Measurements from ENCODE around the gene STT3B. TPM values are rescaled to one million over a fixed set of nuclear protein-coding genes. Genes with fewer than 3 reads are reported as not detected.

The STT3B gene
- polyA plus RNA-seq, 1 donor (not counting 4 experiments of a cell fraction or from before 2014, with no cell fraction given) = 129 TPM

DNA sequence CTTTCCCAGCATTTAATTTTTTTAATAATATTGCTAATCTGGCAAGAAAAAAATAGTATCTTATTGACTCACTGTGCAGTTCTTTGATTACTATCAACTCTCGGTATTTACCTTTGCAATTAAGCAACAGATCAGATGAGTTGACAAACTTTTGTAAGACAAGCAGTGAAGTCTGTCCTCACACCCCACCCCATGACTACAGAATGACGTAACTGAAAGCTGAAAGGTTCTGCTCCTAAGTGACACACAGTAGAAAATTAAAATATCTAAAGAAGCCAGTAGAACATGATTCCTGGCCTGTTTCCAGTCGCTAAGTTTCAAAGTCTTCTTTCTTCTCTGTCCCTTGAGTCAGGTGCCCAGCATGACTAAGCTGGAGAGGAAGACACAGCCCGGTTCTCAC lies 135.5 kb downstream of the STT3B start:
- no peak for FAIRE-seq
- Histone ChIP-seq H3K4me1 (ENCODE audit: control insufficient read depth, extremely low read depth, insufficient read depth, low read length) (peaks cover 2% of the 10 kb centered on the region), H3K27me3 (ENCODE audit: control insufficient read depth, extremely low read depth, insufficient read depth, low read length) (no peaks in the 10 kb centered on the region), H3K4me3 (ENCODE audit: control insufficient read depth in 2 of 3, extremely low read depth in 1 of 3, insufficient read depth in 2 of 3, low read depth in 1 of 3, low read length in 3 of 3) (no peak overlapping the region), H3K4me2 (ENCODE audit: control insufficient read depth, extremely low read depth, insufficient read depth, low read depth, low read length) (no peak overlapping the region), H3K27ac (ENCODE audit: control insufficient read depth, insufficient read depth, low read length) (no peak overlapping the region), H2AFZ (ENCODE audit: control insufficient read depth, low read length) (no peak overlapping the region), H3K9ac (ENCODE audit: control insufficient read depth, extremely low read depth, insufficient read depth, low read length) (no peak overlapping the region), H3K9me3 (ENCODE audit: control insufficient read depth, low read depth, low read length) (no peaks in the 10 kb centered on the region), H3K79me2 (ENCODE audit: control insufficient read depth, insufficient read depth, low read length) (no peaks in the 10 kb centered on the region), H3K36me3 (ENCODE audit: control insufficient read depth in 2 of 2, extremely low read depth in 1 of 2, insufficient read depth in 2 of 2, low read length in 2 of 2) (peaks cover 46 to 52% of the 10 kb centered on the region in 2 experiments), H4K20me1 (ENCODE audit: control insufficient read depth, extremely low read depth, insufficient read depth, low read length) (peaks cover 3% of the 10 kb centered on the region), H3K9me1 (ENCODE audit: control insufficient read depth, extremely low read depth, insufficient read depth, low read length) (no peaks in the 10 kb centered on the region)
- dilution Hi-C loops (cut with MboI; ENCODE audit: extremely low pct_ligation_motif_present, low sequenced_read_pairs) = no loop called here
- no peak for TF ChIP-seq EZH2 (IDR thresholded peaks at IDR 0.05; ENCODE audit: low read length)
- TF ChIP-seq, protein P1, sequence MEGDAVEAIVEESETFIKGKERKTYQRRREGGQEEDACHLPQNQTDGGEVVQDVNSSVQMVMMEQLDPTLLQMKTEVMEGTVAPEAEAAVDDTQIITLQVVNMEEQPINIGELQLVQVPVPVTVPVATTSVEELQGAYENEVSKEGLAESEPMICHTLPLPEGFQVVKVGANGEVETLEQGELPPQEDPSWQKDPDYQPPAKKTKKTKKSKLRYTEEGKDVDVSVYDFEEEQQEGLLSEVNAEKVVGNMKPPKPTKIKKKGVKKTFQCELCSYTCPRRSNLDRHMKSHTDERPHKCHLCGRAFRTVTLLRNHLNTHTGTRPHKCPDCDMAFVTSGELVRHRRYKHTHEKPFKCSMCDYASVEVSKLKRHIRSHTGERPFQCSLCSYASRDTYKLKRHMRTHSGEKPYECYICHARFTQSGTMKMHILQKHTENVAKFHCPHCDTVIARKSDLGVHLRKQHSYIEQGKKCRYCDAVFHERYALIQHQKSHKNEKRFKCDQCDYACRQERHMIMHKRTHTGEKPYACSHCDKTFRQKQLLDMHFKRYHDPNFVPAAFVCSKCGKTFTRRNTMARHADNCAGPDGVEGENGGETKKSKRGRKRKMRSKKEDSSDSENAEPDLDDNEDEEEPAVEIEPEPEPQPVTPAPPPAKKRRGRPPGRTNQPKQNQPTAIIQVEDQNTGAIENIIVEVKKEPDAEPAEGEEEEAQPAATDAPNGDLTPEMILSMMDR (optimal IDR thresholded peaks at IDR 0.05 in 1 of 3, IDR thresholded peaks at IDR 0.05 in 1 of 3, conservative IDR thresholded peaks at IDR 0.05 in 1 of 3; ENCODE audit: extremely low read depth in 1 of 3, insufficient read depth in 2 of 3, low read length in 3 of 3) = no peak
- DNase-seq (ENCODE audit: low read depth, low spot score) = peak; percentile 25

DNA sequence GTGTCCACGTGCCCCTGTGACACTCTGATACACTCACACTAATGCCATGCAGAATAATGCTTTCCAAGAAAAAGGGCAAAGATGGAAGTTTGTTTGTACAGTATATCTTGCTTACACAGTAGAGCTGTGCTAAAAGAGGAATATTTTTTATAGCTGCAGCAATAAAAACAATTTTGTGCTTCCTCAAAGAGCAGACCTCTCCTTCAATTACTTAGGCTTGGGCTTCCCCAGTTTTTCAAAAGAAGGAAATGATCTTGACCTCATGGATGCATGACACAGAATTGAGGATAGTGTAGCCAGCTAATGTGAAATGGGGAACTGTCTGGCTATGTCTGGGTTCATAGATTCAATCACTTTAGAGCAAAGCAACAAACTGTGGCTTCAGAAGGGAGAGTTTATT lies 137.4 kb downstream of the STT3B start:
- FAIRE-seq (no peak), DNase-seq (ENCODE audit: low read depth, low spot score) (no peak)
- TF ChIP-seq, protein P1 (optimal IDR thresholded peaks at IDR 0.05 in 1 of 3, IDR thresholded peaks at IDR 0.05 in 1 of 3, conservative IDR thresholded peaks at IDR 0.05 in 1 of 3; ENCODE audit: extremely low read depth in 1 of 3, insufficient read depth in 2 of 3, low read length in 3 of 3) = no peak
- TF ChIP-seq EZH2 (IDR thresholded peaks at IDR 0.05; ENCODE audit: low read length) = no peak
- Histone ChIP-seq H3K36me3 (ENCODE audit: control insufficient read depth in 2 of 2, extremely low read depth in 1 of 2, insufficient read depth in 2 of 2, low read length in 2 of 2) (peaks cover 36 to 44% of the 10 kb centered on the region in 2 experiments), H3K4me2 (ENCODE audit: control insufficient read depth, extremely low read depth, insufficient read depth, low read depth, low read length) (no peak overlapping the region), H3K9me3 (ENCODE audit: control insufficient read depth, low read depth, low read length) (no peaks in the 10 kb centered on the region), H2AFZ (ENCODE audit: control insufficient read depth, low read length) (no peak overlapping the region), H3K27me3 (ENCODE audit: control insufficient read depth, extremely low read depth, insufficient read depth, low read length) (no peaks in the 10 kb centered on the region), H3K9me1 (ENCODE audit: control insufficient read depth, extremely low read depth, insufficient read depth, low read length) (no peaks in the 10 kb centered on the region), H3K4me1 (ENCODE audit: control insufficient read depth, extremely low read depth, insufficient read depth, low read length) (peaks cover 2% of the 10 kb centered on the region), H3K4me3 (ENCODE audit: control insufficient read depth in 2 of 3, extremely low read depth in 1 of 3, insufficient read depth in 2 of 3, low read depth in 1 of 3, low read length in 3 of 3) (no peak overlapping the region), H3K9ac (ENCODE audit: control insufficient read depth, extremely low read depth, insufficient read depth, low read length) (no peak overlapping the region), H3K27ac (ENCODE audit: control insufficient read depth, insufficient read depth, low read length) (no peak overlapping the region), H4K20me1 (ENCODE audit: control insufficient read depth, extremely low read depth, insufficient read depth, low read length) (peaks cover 5% of the 10 kb centered on the region), H3K79me2 (ENCODE audit: control insufficient read depth, insufficient read depth, low read length) (peaks cover 2% of the 10 kb centered on the region)
- dilution Hi-C loops (cut with MboI; ENCODE audit: extremely low pct_ligation_motif_present, low sequenced_read_pairs) = no loop called here

All from keratinocyte (primary cell).